G401.6 (cell line): ENCODE data around the gene PCDH9.

Source experiments
- FAIRE-seq: peaks from 2 replicates; lab custom pipeline; 2012; peaks lifted over from hg19 to GRCh38; lab: Jason Lieb, UNC

Gene PCDH9

DNA sequence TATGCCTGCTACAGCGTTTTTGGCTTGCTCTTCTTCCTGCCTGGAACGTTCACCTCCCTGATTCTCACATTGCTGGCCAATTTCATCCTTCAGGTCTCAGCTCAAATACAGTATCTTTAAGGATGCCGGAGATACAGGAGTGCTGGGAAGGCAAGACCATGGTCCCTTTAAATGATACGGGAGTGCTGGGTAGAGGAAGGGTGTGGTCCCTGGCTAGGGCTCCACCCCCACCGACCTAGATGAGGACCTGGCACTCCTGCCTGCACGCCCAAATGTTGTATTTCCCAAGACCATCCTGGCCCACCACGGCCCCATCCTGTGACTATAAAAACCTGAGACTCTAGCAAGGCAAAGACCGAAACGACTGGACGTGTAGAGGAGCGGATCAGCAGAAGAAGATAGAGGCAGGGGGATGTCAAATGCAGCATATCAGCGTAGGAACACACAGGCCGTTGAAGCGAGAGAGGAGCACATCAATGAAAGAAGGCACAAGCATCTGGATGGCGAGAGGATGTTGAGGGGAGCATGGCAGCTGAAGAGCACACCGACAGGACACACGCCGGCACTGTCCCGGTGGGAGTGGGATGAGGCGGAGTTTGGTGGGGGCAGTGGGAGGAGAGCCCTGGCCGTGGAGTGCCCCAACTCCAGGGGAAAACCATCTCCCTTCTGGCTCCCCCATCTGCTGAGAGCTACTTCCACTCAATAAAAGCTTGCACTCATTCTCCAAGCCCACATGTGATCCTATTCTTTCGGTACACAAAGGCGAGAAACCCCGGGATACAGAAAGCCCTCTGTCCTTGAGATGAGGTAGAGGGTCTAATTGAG lies 74.0 kb downstream of the PCDH9 start:
- no peak for FAIRE-seq

DNA sequence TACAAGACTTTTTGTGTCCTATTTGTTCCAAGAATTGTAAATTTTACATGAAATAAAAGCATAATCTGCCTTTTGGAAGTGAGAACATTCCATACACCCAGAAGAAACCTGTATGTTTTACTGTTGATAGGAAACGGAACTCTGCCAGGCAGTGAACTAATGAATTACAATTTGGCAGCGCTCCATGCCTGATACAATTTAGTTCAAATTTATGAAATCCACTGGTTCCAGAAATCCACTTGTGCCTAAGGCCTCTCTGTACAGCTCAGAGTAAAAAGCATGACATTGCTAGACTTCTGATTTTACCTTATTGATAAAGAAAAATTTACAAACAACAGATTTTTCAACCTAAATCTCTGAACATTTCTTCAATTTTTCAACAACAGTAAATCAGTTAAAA lies 78.1 kb downstream of the PCDH9 start:
- FAIRE-seq = no peak

DNA sequence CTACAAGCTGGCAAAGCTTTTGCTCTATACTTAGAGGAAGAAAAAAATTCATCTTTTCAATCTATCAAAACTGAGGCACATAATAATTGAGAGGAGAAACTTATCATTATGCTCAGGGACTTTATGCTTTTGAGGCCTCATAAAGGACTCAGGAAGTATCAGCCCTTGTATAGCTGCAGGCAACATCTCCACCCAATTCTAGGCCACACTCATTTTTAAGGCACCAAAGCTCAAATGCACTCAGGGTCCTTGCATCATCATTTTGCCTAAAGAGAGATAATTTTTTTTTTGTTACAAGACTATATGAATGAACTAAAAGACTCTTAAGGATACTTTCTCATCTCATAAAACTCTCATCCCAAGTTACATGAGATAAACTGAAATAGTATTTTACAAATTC lies 78.5 kb downstream of the PCDH9 start:
- no peak for FAIRE-seq

DNA sequence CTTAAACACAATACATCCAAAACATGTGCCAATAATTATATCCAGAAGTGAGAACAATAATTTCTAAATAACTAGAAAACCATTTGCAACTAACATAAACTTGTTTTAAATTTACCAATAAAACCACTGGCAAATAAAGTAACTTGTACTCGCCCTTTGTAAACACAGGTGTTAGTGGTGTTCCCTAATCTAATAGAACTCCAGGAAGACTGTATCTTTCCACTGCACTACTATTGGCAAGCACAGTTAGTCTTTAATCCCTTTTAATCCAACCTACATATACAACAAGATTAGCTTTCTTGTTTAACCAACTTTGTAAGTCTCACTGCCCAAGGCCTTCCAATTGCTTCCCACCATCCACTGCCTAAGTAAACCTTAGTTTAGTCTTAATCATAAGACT lies 79.5 kb downstream of the PCDH9 start:
- FAIRE-seq = no peak

DNA sequence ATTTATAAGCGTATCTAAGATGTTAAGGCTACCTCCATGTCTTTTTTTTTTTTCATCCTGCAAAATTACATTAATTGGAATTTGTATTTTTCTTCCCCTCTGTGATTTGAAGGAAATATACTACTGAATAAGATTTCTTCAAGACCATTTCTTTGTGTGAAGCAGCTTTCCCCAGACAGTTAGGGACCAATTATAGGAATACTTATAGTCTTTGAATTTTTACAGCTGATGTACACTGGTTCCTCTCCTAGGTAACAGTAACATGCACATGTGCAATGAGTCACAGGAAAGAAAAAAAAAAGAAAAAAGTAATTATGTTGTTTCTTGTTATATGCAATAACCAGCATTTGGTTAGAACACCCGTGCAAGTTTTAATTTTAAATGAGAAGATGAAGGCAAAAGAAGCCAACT lies 82.0 kb downstream of the PCDH9 start:
- FAIRE-seq = no peak

DNA sequence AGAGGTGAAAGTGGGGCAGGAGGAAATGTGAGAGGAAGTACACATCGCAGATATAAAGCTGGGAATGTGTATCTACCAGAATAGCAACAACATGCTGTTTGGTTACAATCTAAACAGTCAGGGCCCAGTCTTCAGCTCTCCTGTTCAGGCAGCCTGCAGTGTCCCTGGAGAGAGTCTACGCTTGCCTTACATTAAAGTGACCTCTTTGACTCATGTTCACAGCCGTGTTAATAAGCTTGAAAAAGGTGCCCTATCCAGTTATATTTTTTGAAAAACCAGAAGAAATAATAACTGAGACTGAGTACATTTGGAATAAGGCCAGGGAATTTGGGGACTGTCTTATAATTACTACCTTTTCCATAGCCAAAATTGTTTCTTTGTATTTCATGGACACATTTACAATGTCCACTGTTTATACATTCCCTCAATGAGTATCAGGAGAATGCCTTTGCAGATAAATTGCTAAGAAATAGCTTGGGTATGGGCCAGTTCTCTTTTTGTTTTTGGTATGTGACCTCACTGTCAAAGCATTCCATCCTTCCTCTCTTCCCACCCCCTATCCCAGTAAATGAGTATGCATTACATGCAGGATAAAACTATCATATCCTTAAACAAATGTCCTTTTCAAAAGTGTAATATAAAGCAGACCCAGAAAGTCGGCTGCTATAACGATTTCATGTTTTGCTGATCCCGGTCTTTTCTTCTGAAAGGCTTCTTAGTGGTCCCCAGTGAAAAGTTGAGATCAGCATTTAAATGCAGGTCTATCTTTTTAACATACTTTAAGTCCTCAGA lies 82.6 kb downstream of the PCDH9 start:
- FAIRE-seq = no peak

DNA sequence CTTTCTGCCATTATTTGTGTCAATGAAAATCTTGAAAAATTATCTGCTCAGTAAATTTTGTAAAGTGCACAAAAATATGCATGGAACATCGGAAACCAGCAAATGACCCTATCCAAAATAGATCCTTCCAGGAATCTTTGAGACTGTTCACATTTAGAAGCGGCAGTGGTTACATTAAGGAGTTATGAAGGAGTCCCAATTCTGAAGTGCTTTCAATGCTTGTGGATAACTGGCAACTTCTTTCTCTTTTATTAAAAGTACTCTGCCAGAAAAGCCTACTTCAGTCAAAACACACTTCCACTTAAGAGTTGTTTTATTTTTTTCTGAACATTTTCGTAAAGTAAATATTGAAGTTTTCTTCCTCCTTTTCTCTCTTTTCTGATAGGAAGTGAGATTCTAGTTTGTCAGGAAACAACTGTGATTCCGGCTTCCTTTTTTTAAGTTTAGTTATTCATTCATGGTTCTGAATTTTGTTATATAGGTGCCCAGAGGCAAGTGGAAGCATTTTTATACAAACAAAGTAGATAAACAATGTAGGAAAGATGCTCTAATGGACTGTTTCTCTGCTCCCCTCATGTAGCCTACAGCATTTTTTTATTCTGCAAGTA lies 83.5 kb downstream of the PCDH9 start:
- no peak for FAIRE-seq

DNA sequence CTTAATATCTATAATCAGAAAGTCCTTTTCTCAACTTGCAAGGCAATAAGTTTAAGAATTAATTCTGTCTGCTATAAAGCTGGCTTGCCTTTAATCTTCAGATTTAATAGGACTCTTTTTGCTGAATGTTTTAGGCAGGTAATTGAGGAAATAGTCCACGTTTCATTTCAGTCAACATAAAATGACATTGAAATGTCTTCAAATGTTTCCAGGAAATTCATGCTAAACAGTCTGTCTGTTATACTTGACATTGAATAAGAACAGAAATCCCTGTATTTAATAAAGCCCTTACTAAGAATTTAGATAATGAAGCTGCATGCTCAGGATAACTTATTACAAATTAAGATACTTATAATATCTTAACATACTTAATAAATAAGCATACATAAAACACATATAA lies 84.2 kb downstream of the PCDH9 start:
- FAIRE-seq = no peak

DNA sequence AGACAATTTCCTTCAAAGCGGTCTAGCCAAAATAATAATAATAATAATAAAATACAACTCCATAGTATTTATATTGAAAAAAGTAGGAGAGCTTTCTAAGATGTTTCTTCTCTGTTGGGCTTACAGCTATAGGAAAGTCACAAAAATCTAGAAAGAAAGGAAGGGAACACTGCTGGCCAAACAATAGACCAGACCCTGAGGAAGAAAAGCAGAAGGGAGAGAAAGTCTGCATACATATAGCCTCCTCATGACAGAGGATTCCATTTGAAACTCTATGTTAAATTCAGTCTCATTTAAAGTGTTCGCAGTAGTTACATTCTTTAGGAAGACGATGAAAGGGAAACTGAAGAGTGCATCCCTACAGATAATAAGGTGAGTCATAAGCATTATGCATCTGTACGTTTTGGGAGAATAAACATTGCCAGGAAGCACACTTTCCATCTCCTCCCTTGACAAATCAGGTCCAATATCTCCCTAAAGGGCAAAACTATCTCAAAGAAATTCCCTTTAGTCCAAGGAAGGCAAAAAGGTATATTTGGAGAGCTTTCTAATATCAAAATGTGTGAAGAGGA lies 86.5 kb downstream of the PCDH9 start:
- FAIRE-seq = no peak

DNA sequence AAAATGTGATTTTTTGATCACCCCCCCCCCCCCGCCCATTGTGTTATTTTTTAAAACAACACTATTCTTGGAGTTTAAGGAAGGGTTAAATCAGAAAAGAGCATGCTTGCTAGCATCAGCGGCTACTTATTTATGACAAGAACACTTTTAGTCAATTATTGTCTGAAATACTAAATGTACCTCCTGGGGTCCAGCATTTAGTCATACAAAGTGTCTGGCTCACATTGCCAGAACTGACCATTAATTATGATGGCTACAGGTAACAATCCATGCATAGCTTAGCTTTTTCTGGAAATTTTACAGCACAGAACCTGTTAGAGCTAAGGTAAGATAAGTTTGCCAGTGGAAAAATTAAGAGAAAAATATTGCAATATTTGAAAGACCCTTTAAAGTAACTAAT lies 90.1 kb downstream of the PCDH9 start:
- no peak for FAIRE-seq

DNA sequence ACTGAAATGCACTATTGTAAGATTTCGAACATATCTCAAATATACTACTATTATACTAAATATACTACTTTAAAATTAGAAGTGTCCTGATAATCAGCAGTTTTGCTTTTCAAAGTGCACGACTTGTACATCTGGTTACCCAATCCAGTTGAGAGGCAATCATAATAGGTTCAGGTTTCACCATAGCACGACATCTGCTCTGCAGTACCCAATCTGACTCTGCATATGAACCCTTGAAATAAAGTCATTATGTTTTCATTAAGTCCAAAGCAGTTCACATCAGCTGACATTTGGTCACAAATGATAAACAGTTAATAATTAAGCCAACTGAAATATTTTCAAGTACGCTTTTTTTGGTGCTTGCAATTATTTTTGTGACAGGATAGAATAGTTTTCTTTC lies 90.6 kb downstream of the PCDH9 start:
- no peak for FAIRE-seq

DNA sequence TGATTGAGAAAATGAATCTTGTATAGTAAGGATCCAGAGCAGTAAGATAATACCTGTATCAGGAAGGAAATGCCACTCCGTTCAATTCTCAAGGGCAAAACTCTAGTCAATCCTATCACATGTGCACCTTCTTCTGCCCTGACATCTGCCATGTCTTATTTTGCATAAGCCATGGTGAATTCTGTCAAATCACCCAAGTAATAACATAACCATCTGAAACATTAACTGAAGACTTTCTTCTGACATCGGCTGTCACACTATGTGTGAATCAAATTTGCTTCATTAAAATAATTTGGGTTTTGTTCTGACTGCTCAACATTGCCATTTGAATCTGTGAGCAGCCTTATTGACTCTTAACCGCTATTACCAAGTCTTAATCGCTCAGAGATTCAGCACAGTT lies 91.2 kb downstream of the PCDH9 start:
- no peak for FAIRE-seq

DNA sequence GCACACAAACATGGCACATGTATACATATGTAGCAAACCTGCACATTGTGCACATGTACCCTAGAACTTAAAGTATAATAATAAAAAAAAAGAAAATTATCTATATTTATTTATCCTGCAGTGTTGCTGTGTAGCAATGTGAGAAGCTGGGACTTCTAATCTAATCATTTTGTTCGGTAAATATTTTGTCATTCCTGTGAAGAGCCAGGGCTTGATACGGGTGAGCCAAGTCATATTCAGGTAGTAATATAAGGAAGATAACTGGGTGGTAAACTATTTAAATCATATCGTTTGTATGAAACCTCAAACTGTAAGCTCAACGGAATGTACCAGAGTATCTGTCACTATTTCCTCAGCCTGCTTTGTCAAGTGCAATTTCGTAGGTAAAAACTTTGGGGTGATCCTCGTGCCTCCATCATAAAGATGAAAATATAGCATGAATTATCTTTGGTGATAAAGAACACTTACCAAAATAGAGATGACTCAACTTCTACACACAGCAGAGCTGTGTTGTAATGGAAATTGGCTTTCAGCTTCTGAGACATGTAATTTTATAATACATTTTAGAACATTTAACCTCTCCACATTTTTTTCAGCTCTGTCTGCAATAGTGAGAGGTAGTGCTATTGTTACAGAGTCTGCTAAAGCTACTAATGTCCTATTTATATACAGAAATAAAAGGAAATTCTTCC lies 92.9 kb downstream of the PCDH9 start:
- no peak for FAIRE-seq

DNA sequence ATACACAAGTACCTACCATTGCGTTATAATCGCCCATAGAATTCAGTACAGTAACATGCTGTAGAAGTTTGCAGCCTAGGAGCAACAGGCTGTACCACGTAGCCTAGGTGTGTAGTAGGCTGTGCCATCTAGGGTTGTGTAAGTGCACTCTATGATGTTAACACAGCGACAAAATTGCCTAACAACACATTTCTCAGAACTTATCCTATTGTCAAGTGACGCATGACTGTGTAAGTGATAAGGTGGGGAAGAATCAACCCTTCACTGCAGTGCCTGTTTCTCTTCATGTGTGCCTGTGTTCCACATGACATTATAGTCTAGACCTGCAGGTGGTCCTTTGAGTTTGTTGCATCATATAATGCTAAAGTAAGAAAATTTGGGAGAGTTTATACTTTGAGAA lies 94.0 kb downstream of the PCDH9 start:
- FAIRE-seq = no peak

DNA sequence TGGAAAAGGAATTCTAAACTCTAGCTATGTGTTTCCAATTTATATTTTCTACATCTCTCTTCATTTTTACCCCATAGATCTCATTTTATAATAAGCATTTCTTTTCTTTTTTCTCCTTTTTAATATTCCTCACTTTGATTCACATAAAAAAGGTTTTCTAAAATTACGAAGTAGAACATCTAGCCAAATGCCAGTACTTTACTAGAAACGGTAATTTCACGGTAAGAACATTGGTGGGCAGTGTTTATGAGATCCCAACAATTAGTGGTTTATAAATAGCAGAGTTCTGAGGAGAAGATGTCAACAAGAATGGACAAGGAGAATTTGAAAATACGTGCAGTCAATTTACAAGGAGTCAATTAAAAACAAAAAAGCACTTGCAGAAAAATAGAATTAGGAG lies 94.8 kb downstream of the PCDH9 start:
- FAIRE-seq = no peak

DNA sequence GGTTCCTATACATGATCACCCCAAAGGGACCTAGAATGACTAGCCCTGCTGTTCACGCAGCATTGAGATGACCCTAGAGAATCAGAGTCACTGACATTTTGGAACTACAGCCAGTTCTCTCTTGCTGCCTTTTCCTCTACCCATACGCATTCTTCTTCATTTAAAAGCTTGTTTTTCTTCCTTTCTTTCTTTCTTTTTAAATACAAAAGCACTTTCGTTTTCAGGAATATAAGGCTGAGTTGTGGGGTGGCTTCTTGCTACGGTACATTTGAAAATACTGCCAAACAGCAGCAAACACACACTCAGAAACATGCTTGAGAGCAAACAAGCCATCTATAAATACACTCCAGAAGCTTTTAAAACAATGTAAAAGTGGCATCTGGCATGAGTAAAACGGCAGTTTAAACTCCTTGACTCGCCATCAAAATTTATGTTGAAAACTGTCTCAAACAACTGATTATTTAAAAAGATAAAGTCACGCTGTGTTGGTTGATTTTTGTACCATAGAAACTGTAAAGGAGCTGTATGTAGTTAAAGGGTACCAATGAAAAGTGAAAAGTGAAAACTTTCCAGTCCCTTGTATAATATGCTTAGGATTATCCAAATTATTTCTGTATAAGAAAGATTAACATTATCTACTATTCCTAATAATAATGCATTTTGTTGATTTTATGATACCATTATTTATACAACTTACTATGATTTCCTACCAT lies 95.6 kb downstream of the PCDH9 start:
- FAIRE-seq = no peak

DNA sequence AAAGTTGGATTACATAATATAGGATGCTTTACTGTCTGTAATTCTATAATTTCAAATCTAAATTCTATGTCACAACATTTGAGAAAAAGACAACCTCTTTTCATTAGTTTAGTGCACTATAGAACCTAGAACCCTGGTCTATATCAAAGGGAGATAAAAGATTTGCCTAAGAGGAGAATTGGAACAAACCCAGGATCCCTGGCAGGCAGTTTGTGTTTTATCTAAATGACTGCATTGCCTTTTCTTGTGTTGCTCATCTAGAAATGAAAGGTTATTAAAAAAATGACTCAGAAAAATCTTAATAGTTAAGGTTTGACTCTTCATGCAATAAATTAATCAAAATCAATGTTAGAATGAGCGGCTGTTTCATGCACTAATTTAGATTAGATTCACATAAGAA lies 96.7 kb downstream of the PCDH9 start:
- FAIRE-seq = no peak

DNA sequence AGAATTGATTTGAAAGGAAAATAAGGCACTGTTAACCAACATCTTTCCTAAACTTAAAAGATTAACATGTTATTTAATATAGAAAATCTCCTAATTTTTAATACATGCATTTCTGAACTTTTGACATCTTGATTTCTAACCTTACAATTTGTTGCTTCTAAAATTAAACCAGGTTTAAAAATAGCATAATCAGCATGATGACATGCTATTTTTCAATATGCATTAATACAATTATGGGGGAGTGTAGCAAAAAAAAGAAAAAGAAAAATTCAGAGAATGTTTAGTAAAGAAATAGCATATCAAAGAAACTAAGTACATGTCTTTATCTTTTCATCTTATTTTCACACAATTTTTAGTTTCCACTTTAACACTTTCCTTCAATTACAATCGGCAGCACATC lies 98.7 kb downstream of the PCDH9 start:
- no peak for FAIRE-seq

DNA sequence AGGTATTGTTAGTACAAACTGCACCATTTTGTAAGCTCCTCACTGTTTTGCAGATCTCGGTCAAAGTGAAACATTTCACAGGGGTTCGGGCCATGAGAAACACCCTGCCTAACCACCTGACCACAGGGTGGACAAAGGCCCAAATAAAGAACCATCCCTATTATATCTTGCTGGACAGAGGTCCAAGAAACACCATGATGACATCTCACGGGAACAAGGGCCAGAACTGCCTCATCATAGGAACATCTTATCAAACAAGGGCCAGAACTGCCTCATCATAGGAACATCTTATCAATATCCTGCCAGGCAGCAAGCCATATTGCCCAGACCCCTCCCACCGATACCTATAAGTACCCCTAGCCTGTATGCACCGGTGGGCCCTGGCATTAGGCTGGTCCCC lies 99.7 kb downstream of the PCDH9 start:
- no peak for FAIRE-seq

DNA sequence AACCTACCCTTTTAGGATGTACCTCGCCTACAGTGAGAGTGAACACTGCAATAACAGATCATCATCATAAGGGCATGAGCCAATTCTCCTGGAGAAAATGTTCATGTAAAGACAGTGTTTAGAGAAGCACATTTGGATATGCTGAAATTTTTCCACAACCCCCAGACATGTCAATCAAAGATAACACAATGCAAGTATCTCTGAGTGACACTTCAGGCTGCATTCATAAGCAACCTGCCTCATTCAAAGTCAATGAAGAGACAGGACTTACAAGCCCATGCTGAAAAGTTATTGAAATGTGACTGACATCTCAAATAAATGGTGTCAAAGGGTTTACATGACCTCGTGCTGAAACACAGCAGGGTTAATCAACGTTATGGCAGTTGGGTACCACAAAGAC lies 102.0 kb downstream of the PCDH9 start:
- no peak for FAIRE-seq

DNA sequence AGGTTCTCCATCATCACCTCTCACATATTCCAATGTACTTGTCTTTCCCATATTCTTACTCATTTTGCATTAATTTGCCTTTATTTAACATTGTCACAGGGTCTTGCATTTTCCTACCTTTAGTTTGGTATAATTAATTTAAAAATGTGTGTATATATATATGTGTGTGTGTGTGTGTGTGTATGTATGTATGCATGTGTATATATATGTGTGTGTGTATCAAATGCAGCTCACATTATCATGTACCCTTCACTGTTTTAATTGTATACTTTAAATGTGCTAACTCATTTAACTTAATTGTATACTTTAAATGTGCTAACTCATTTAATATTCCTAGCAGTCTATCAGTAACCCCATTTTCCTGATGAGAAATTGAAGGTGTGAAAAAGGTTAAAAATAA lies 104.5 kb downstream of the PCDH9 start:
- no peak for FAIRE-seq

DNA sequence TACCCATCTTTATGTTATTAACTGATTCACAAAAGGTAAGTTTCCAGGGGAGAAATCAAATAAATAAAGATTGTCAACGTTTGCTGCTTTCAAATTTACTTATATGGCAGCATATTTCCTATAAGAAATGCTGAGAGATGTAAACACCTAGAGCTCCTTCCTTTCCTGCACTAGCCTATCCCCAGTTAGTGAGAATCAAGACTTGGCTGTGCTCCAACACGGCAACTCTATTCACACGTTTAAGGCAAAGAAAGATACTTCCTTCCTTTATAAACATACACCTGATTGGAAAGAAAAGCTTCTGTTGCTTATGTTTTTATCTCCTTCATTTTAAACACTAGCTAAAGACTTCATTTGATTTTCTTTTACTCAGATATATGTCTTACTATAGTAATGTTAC lies 107.0 kb downstream of the PCDH9 start:
- no peak for FAIRE-seq
